ENCODE data around the gene PRR18.

DNA sequence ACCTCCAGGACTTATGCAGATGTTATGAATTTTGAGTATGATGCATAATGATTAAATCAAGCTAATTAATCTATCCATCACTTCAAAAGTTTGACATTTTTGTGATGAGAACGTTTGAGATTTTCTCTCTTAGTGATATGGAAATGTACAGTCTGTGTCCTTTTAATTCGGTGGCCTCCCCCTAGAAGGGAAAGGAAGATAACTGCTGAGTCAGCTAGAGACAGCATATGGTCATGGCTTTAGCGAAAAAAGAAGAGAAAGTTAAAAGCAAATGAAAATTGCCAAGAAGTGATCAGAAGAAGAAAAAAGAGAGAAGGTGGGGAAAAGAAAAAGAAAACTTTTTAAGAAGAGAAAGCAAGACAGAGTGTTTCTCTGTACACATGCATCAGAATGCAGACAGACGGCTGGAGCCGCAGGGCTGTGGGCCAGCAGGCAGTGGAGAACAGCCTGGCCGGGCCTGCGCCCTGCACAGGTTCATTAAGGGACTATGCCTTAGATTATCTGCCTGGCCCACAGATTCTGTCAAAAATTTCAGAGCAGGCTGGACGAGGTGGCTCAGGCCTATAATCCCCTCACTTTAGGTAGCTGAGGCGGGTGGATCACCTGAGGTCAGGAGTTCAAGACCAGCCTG is 7.7 kb downstream of the PRR18 start:
- TF ChIP-seq CTCF (IDR thresholded peaks at IDR 0.05 in 2 of 3, conservative IDR thresholded peaks at IDR 0.05 in 1 of 3; ENCODE audit: insufficient read depth in 2 of 3, low read depth in 1 of 3, low read length in 3 of 3) (no peak), DNMT1 (IDR thresholded peaks at IDR 0.05) (no peak), POLR2AphosphoS5 (IDR thresholded peaks at IDR 0.05; ENCODE audit: control insufficient read depth, insufficient read depth, low read depth, low read length) (no peak)
- TF ChIP-seq, protein P1, sequence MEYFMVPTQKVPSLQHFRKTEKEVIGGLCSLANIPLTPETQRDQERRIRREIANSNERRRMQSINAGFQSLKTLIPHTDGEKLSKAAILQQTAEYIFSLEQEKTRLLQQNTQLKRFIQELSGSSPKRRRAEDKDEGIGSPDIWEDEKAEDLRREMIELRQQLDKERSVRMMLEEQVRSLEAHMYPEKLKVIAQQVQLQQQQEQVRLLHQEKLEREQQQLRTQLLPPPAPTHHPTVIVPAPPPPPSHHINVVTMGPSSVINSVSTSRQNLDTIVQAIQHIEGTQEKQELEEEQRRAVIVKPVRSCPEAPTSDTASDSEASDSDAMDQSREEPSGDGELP (CRISPR knock-in tag; IDR thresholded peaks at IDR 0.05; ENCODE audit: borderline replicate concordance): no peak

All from K562 (cell line).